NCI-H1092 (cell line): ENCODE measurements around the gene AHI1.

ENCODE experiments used
- DNase-seq: peaks from one replicate; lab custom pipeline; 2025; lab: John Stamatoyannopoulos, UW

The AHI1 gene

GRCh38 chr6:135451617-135452190, 45.8 kb downstream of the AHI1 start:
- no peak for DNase-seq

- no peak for DNase-seq
These were observed 48.3 kb downstream of the AHI1 start for GRCh38 chr6:135449246-135449645.

- no peak for DNase-seq
These were observed 57.3 kb downstream of the AHI1 start for GRCh38 chr6:135440087-135440792.

- no peak for DNase-seq
These were observed 58.0 kb downstream of the AHI1 start for GRCh38 chr6:135439549-135439948.

- no peak for DNase-seq
These were observed 58.5 kb downstream of the AHI1 start for GRCh38 chr6:135438907-135439535.

GRCh38 chr6:135434991-135435390, 62.5 kb downstream of the AHI1 start:
- no peak for DNase-seq

- no peak for DNase-seq
These were observed 63.4 kb downstream of the AHI1 start for GRCh38 chr6:135434095-135434494.

- no peak for DNase-seq
These were observed 69.5 kb downstream of the AHI1 start for GRCh38 chr6:135428078-135428477.

- DNase-seq, result no peak
These were observed 70.7 kb downstream of the AHI1 start for GRCh38 chr6:135426833-135427232.

GRCh38 chr6:135424385-135424784, 73.2 kb downstream of the AHI1 start:
- no peak for DNase-seq

- DNase-seq, result no peak
These were observed 73.9 kb downstream of the AHI1 start for GRCh38 chr6:135423649-135424128.

GRCh38 chr6:135419162-135419561, 78.4 kb downstream of the AHI1 start:
- no peak for DNase-seq

- no peak for DNase-seq
These were observed 79.3 kb downstream of the AHI1 start for GRCh38 chr6:135418040-135418760.

GRCh38 chr6:135412761-135413160, 84.8 kb downstream of the AHI1 start:
- no peak for DNase-seq

- DNase-seq, result no peak
These were observed 85.7 kb downstream of the AHI1 start for GRCh38 chr6:135411849-135412248.

- no peak for DNase-seq
These were observed 86.2 kb downstream of the AHI1 start for GRCh38 chr6:135411339-135411738.

GRCh38 chr6:135410856-135411255, 86.7 kb downstream of the AHI1 start:
- DNase-seq, result no peak

GRCh38 chr6:135403584-135403983, 94.0 kb downstream of the AHI1 start:
- DNase-seq, result no peak

GRCh38 chr6:135402311-135402710, 95.2 kb downstream of the AHI1 start:
- no peak for DNase-seq

GRCh38 chr6:135397172-135397952, 100.2 kb downstream of the AHI1 start:
- no peak for DNase-seq

- DNase-seq, result no peak
These were observed 102.4 kb downstream of the AHI1 start for GRCh38 chr6:135395136-135395535.

GRCh38 chr6:135393289-135393688, 104.3 kb downstream of the AHI1 start:
- DNase-seq, result no peak
